H9 (cell line): Measurements from ENCODE around the gene RNF40. TPM values are rescaled to one million over a fixed set of nuclear protein-coding genes. Genes with fewer than 3 reads are reported as not detected.
A peak's percentile ranks its signal among the peaks of the same experiment; 100 is the strongest.
"Not testable (repeated sequence)": the region's sequence is repeated elsewhere in the genome, so short reads cannot be mapped to it uniquely, and the experiment has no call there.

ENCODE experiments used
- DNase-seq: peaks from one replicate; pipeline ENCODE4 v3.0.0-alpha.2; 2017
- H2AFZ ChIP-seq: one replicate; pipeline ENCODE4 v1.6.1; 2013; ENCODE audit warnings: mild to moderate bottlenecking, low read length, control low read depth, moderate library complexity
- H2AK5ac ChIP-seq: 2 replicates; pipeline ENCODE4 v1.6.1; 2013; ENCODE audit warnings: low read length, control low read depth, mixed read lengths; ENCODE audit not compliant: insufficient read length
- H2BK120ac ChIP-seq: one replicate; pipeline ENCODE4 v1.6.1; 2013; ENCODE audit warnings: low read depth, mild to moderate bottlenecking, low read length, control low read depth, inconsistent platforms; ENCODE audit not compliant: poor library complexity, severe bottlenecking
- H2BK12ac ChIP-seq: 2 replicates; pipeline ENCODE4 v1.6.1; 2013; ENCODE audit warnings: low read length, control low read depth, mixed read lengths, low read depth; ENCODE audit not compliant: insufficient read length
- H2BK15ac ChIP-seq: 2 replicates; pipeline ENCODE4 v1.6.1; 2013; ENCODE audit warnings: low read depth, low read length, control low read depth
- H2BK20ac ChIP-seq: one replicate; pipeline ENCODE4 v1.6.1; 2013; ENCODE audit warnings: low read depth, mild to moderate bottlenecking, low read length, control low read depth, inconsistent platforms; ENCODE audit not compliant: poor library complexity, severe bottlenecking
- H2BK5ac ChIP-seq: 2 replicates; pipeline ENCODE4 v1.6.1; 2013; ENCODE audit warnings: low read length, control low read depth, mixed read lengths; ENCODE audit not compliant: insufficient read length
- H3K14ac ChIP-seq: 2 replicates; pipeline ENCODE4 v1.6.1; 2013; ENCODE audit warnings: low read length, control low read depth; ENCODE audit not compliant: insufficient read depth
- H3K18ac ChIP-seq: 2 replicates; pipeline ENCODE4 v1.6.1; 2013; ENCODE audit warnings: low read depth, mild to moderate bottlenecking, mixed read lengths, low read length, control low read depth; ENCODE audit not compliant: insufficient read length
- H3K23ac ChIP-seq: 2 replicates; pipeline ENCODE4 v1.6.1; 2013; ENCODE audit warnings: low read length, control low read depth, mixed read lengths, low read depth; ENCODE audit not compliant: insufficient read length
- H3K23me2 ChIP-seq: 2 replicates; pipeline ENCODE4 v1.6.1; 2013; ENCODE audit warnings: low read depth, mild to moderate bottlenecking, mixed read lengths, low read length, control low read depth; ENCODE audit not compliant: insufficient read length, poor library complexity, severe bottlenecking
- H3K27ac ChIP-seq: 2 replicates; pipeline ENCODE4 v1.5.1; 2013; ENCODE audit warnings: low read length, control low read depth, mixed read lengths, low read depth; ENCODE audit not compliant: insufficient read length
- H3K27me3 ChIP-seq: 2 replicates; pipeline ENCODE4 v1.6.1; 2013; ENCODE audit warnings: low read length, control low read depth, inconsistent platforms; ENCODE audit not compliant: insufficient read depth
- H3K4ac ChIP-seq: 2 replicates; pipeline ENCODE4 v1.6.1; 2013; ENCODE audit warnings: low read depth, mild to moderate bottlenecking, control low read depth, inconsistent platforms, low read length, moderate library complexity
- H3K4me1 ChIP-seq: 2 replicates; pipeline ENCODE4 v1.6.1; 2013; ENCODE audit warnings: low read length, control low read depth, inconsistent platforms; ENCODE audit not compliant: insufficient read depth
- H3K4me2 ChIP-seq: 2 replicates; pipeline ENCODE4 v1.6.1; 2013; ENCODE audit warnings: low read length, control low read depth, mixed read lengths; ENCODE audit not compliant: insufficient read length, insufficient read depth
- H3K56ac ChIP-seq: 2 replicates; pipeline ENCODE4 v1.6.1; 2013; ENCODE audit warnings: low read depth, mild to moderate bottlenecking, mixed read lengths, low read length, control low read depth; ENCODE audit not compliant: insufficient read length
- H3K79me1 ChIP-seq: 2 replicates; pipeline ENCODE4 v1.6.1; 2013; ENCODE audit warnings: low read depth, mild to moderate bottlenecking, moderate library complexity, low read length, control low read depth, inconsistent platforms; ENCODE audit not compliant: insufficient read depth, poor library complexity, severe bottlenecking
- H3K79me2 ChIP-seq: 2 replicates; pipeline ENCODE4 v1.6.1; 2013; ENCODE audit warnings: low read length, control low read depth, inconsistent platforms; ENCODE audit not compliant: insufficient read depth
- H3K9ac ChIP-seq: 2 replicates; pipeline ENCODE4 v1.6.1; 2013; ENCODE audit warnings: low read length, control low read depth, mixed read lengths; ENCODE audit not compliant: insufficient read length; ENCODE audit errors: extremely low read depth
- H3K9me3 ChIP-seq: one replicate; pipeline ENCODE4 v1.6.1; 2013; ENCODE audit warnings: low read depth, low read length, inconsistent platforms; ENCODE audit not compliant: control insufficient read depth
- H3T11ph ChIP-seq: one replicate; pipeline ENCODE4 v1.6.1; 2013; ENCODE audit warnings: mild to moderate bottlenecking, low read length, control low read depth, inconsistent platforms
- H4K20me1 ChIP-seq: one replicate; pipeline ENCODE4 v1.6.1; 2013; ENCODE audit not compliant: control insufficient read depth, insufficient read length, insufficient read depth
- H4K5ac ChIP-seq: 2 replicates; pipeline ENCODE4 v1.6.1; 2013; ENCODE audit warnings: low read depth, mild to moderate bottlenecking, mixed read lengths, low read length, control low read depth; ENCODE audit not compliant: insufficient read length
- H4K8ac ChIP-seq: replicated peaks from 2 replicates; pipeline ENCODE4 v1.6.1; 2013; ENCODE audit warnings: low read length, control low read depth, mixed read lengths, low read depth; ENCODE audit not compliant: insufficient read length
- H4K91ac ChIP-seq: 2 replicates; pipeline ENCODE4 v1.6.1; 2013; ENCODE audit warnings: low read depth, mild to moderate bottlenecking, moderate library complexity, mixed read lengths, low read length, control low read depth; ENCODE audit not compliant: insufficient read length
- H3K27ac Mint-ChIP-seq, 3 experiments: 2 replicates in 2 of 3; 3 replicates in 1 of 3; pipeline ENCODE4 v1.8.0; 2020 to 2021; ENCODE audit warnings: mixed read lengths in 3 of 3, mild to moderate bottlenecking in 1 of 3, moderate library complexity in 1 of 3
- H3K27me3 Mint-ChIP-seq: 2 replicates; pipeline ENCODE4 v1.8.0; 2021; ENCODE audit warnings: low read depth, mild to moderate bottlenecking, moderate library complexity, mixed read lengths
- H3K36me3 Mint-ChIP-seq, 3 experiments: 2 replicates in 2 of 3; 3 replicates in 1 of 3; pipeline ENCODE4 v1.8.0; 2020 to 2021; ENCODE audit warnings: low read depth in 3 of 3, mixed read lengths in 3 of 3; ENCODE audit not compliant: insufficient read depth in 1 of 3
- H3K4me1 Mint-ChIP-seq, 2 experiments: 2 replicates each; pipeline ENCODE4 v1.8.0; 2020; ENCODE audit warnings: mixed read lengths in 2 of 2
- H3K4me3 Mint-ChIP-seq, 2 experiments: 2 replicates in 1 of 2; 3 replicates in 1 of 2; pipeline ENCODE4 v1.8.0; 2020 to 2021; ENCODE audit warnings: mild to moderate bottlenecking in 2 of 2, mixed read lengths in 2 of 2, moderate library complexity in 1 of 2
- H3K9me3 Mint-ChIP-seq, 2 experiments: 2 replicates in 1 of 2; 3 replicates in 1 of 2; pipeline ENCODE4 v1.8.0; 2020; ENCODE audit warnings: mild to moderate bottlenecking in 2 of 2, mixed read lengths in 2 of 2, moderate library complexity in 1 of 2
- WGBS: extraction: QIAGEN DNeasy Blood & Tissue Kit; methylation state at CpG from one replicate; pipeline ENCODE4 v1.1.7; 2013; ENCODE audit warnings: missing lambda C conversion rate, low lambda C conversion rate, mixed read lengths; ENCODE audit not compliant: insufficient read length; ENCODE audit errors: extremely low coverage; 5-methylcytosine and 5-hydroxymethylcytosine counted together
- total RNA-seq: library from RNA; stranded (reverse); gene quantifications from 2 replicates; pipeline ENCODE4 v1.2.1, GENCODE V29; 2021
- TF ChIP-seq, protein P1 (sequence below): fragments of 200-600 bp; sonication (generic); conservative IDR thresholded peaks from 3 replicates; pipeline ENCODE4 v1.8.0; 2021; ENCODE audit warnings: antibody characterized with exemption, mild to moderate bottlenecking

Gene RNF40
- total RNA-seq, 1 experiment from 2014 or later, result 103 TPM

DNA sequence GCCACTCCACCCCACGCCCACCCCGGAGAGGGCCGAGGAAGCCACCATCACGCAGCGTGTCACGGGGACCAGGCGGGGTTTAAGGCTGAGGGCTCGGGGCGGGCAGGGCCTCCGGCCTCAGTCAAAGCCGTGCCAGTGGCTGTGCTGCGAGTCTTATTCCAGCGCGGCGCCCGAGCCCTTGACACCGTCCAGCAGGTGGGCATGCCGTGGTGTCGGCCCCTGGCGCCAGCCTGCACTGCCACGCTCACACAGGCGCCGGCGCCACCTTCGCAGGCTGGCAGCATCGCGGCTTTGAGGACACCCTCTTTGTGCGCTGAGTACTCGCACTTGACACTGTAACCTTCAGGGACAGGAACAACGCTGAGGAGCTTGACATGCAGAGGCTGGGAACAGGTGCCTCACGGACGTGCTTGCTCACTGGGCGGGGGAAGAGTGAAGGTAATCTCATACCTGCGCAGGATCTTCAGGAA lies 58.9 kb downstream of the RNF40 start:
- WGBS, result no CpG with 5 or more reads among the region's 34 CpGs
- H4K8ac ChIP-seq, result no peak overlapping the region
- H3K56ac ChIP-seq, result no peak overlapping the region
- H4K20me1 ChIP-seq, result peaks cover 2% of the 10 kb centered on the region
- H3K9ac ChIP-seq, result no peak overlapping the region
- H3K27ac Mint-ChIP-seq, result no peak overlapping the region
- H3K27ac ChIP-seq, result no peak overlapping the region
- no peaks in the 10 kb centered on the region; a peak in 1 of 7 replicates for H3K36me3 Mint-ChIP-seq
- H3K79me1 ChIP-seq, result no peaks in the 10 kb centered on the region
- H3K27me3 ChIP-seq, result no peaks in the 10 kb centered on the region
- H3K27me3 Mint-ChIP-seq, result peaks cover 32% of the 10 kb centered on the region
- H3K4me3 Mint-ChIP-seq, result no peak overlapping the region
- H2BK20ac ChIP-seq, result no peak overlapping the region
- no peak overlapping the region for H3K4me2 ChIP-seq
- no peaks in the 10 kb centered on the region for H3K23me2 ChIP-seq
- H3T11ph ChIP-seq, result no peak overlapping the region
- H3K4me1 ChIP-seq, result no peaks in the 10 kb centered on the region
- no peak overlapping the region for H4K5ac ChIP-seq
- peaks cover 0 to 2% of the 10 kb centered on the region in 2 experiments; a peak in 1 of 5 replicates for H3K9me3 Mint-ChIP-seq
- H2BK5ac ChIP-seq, result no peak overlapping the region
- H3K79me2 ChIP-seq, result no peaks in the 10 kb centered on the region
- H4K91ac ChIP-seq, result no peak overlapping the region
- no peak overlapping the region for H2BK15ac ChIP-seq
- no peak overlapping the region for H2AFZ ChIP-seq
- TF ChIP-seq, protein P1, sequence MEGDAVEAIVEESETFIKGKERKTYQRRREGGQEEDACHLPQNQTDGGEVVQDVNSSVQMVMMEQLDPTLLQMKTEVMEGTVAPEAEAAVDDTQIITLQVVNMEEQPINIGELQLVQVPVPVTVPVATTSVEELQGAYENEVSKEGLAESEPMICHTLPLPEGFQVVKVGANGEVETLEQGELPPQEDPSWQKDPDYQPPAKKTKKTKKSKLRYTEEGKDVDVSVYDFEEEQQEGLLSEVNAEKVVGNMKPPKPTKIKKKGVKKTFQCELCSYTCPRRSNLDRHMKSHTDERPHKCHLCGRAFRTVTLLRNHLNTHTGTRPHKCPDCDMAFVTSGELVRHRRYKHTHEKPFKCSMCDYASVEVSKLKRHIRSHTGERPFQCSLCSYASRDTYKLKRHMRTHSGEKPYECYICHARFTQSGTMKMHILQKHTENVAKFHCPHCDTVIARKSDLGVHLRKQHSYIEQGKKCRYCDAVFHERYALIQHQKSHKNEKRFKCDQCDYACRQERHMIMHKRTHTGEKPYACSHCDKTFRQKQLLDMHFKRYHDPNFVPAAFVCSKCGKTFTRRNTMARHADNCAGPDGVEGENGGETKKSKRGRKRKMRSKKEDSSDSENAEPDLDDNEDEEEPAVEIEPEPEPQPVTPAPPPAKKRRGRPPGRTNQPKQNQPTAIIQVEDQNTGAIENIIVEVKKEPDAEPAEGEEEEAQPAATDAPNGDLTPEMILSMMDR, result no peak
- DNase-seq, result no peak
- no peak overlapping the region for H3K18ac ChIP-seq
- H3K14ac ChIP-seq, result no peak overlapping the region
- H2BK12ac ChIP-seq, result no peak overlapping the region
- no peak overlapping the region for H3K23ac ChIP-seq
- H2BK120ac ChIP-seq, result no peak overlapping the region
- no peaks in the 10 kb centered on the region for H3K4me1 Mint-ChIP-seq
- no peak overlapping the region for H3K4ac ChIP-seq
- H3K9me3 ChIP-seq, result no peaks in the 10 kb centered on the region
- H2AK5ac ChIP-seq, result no peak overlapping the region

GRCh38 chr16:30821441-30821840 lies 59.3 kb downstream of the RNF40 start:
- not testable (repeated sequence) for H2AFZ ChIP-seq, H3K79me2 ChIP-seq, H3T11ph ChIP-seq, H2BK120ac ChIP-seq, H3K4me1 Mint-ChIP-seq, H2BK5ac ChIP-seq, H2AK5ac ChIP-seq, H4K8ac ChIP-seq, H4K5ac ChIP-seq, H3K27me3 ChIP-seq, H3K9me3 ChIP-seq, H3K27ac ChIP-seq, H3K23ac ChIP-seq, H3K14ac ChIP-seq, H4K91ac ChIP-seq, H4K20me1 ChIP-seq, H3K4ac ChIP-seq, H3K4me1 ChIP-seq, H3K9ac ChIP-seq, H3K79me1 ChIP-seq, H3K36me3 Mint-ChIP-seq, H3K9me3 Mint-ChIP-seq, H2BK20ac ChIP-seq, DNase-seq, H2BK12ac ChIP-seq, H3K56ac ChIP-seq, H3K4me3 Mint-ChIP-seq, H3K23me2 ChIP-seq, H3K4me2 ChIP-seq, H2BK15ac ChIP-seq, H3K18ac ChIP-seq
- H3K27ac Mint-ChIP-seq, result peak overlapping the region in 1 of 3 experiments; percentile 50; a peak in 1 of 7 replicates
- WGBS, result no CpG with 5 or more reads among the region's 9 CpGs
- H3K27me3 Mint-ChIP-seq, result peaks cover 34% of the 10 kb centered on the region
